Measurements from ENCODE around the gene KYNU.

Gene KYNU

GRCh38 chr2:142967060-142967459 lies 89.6 kb downstream of the KYNU start:
- no peak for DNase-seq

GRCh38 chr2:142973160-142973821 lies 95.8 kb downstream of the KYNU start:
- no peak for DNase-seq

- DNase-seq, result no peak
These were observed 96.4 kb downstream of the KYNU start for GRCh38 chr2:142973822-142974207.

- no peak for DNase-seq
These were observed 97.0 kb downstream of the KYNU start for GRCh38 chr2:142974288-142975024.

GRCh38 chr2:142975239-142975638 lies 97.8 kb downstream of the KYNU start:
- no peak for DNase-seq

GRCh38 chr2:142980246-142981068 lies 103.0 kb downstream of the KYNU start:
- DNase-seq, result peak; percentile 74

GRCh38 chr2:142981069-142981378 lies 103.6 kb downstream of the KYNU start:
- DNase-seq, result no peak

GRCh38 chr2:142981756-142982155 lies 104.3 kb downstream of the KYNU start:
- no peak for DNase-seq

GRCh38 chr2:142983174-142983573 lies 105.7 kb downstream of the KYNU start:
- DNase-seq, result no peak

- no peak for DNase-seq
These were observed 107.2 kb downstream of the KYNU start for GRCh38 chr2:142984657-142985056.

- DNase-seq, result no peak
These were observed 109.6 kb downstream of the KYNU start for GRCh38 chr2:142987044-142987443.

- peak; percentile 55 for DNase-seq
These were observed 112.1 kb downstream of the KYNU start for GRCh38 chr2:142989273-142990204.

- no peak for DNase-seq
These were observed 113.8 kb downstream of the KYNU start for GRCh38 chr2:142991295-142991694.

- DNase-seq, result no peak
These were observed 115.4 kb downstream of the KYNU start for GRCh38 chr2:142992840-142993239.

GRCh38 chr2:142993771-142994170 lies 116.3 kb downstream of the KYNU start:
- no peak for DNase-seq

GRCh38 chr2:142994665-142995064 lies 117.2 kb downstream of the KYNU start:
- DNase-seq, result no peak

- DNase-seq, result no peak
These were observed 119.8 kb downstream of the KYNU start for GRCh38 chr2:142997231-142997630.

GRCh38 chr2:143000599-143000998 lies 123.1 kb downstream of the KYNU start:
- DNase-seq, result no peak

- DNase-seq, result no peak
These were observed 124.0 kb downstream of the KYNU start for GRCh38 chr2:143001501-143001900.

- no peak for DNase-seq
These were observed 138.2 kb downstream of the KYNU start for GRCh38 chr2:143015656-143016055.

GRCh38 chr2:143026411-143027054 lies 149.1 kb downstream of the KYNU start:
- DNase-seq, result no peak

- DNase-seq, result no peak
These were observed 151.7 kb downstream of the KYNU start for GRCh38 chr2:143029141-143029540.
